Sigmoid colon (tissue), 7 donors: ENCODE measurements around the gene CD33. TPM values are rescaled to one million over a fixed set of nuclear protein-coding genes. Genes with fewer than 3 reads are reported as not detected.
"Not testable (repeated sequence)": the region's sequence is repeated elsewhere in the genome, so short reads cannot be mapped to it uniquely, and the experiment has no call there.

Experiments
- DNase-seq: peaks from one replicate; pipeline ENCODE4 v3.0.0-alpha.2; 2019
- H3K27ac ChIP-seq, 4 donors: fragments of 200-600 bp; sonication (generic); one replicate each; pipeline ENCODE4 v1.5.1; 2016 to 2019; ENCODE audit warnings: mild to moderate bottlenecking in 1 of 4
- H3K27me3 ChIP-seq, 3 donors: fragments of 200-600 bp; sonication (generic); one replicate each; pipeline ENCODE4 v1.5.1; 2019; ENCODE audit warnings: mild to moderate bottlenecking in 1 of 3
- H3K36me3 ChIP-seq, 4 donors: fragments of 200-600 bp; sonication (generic); one replicate each; pipeline ENCODE4 v1.5.1; 2016 to 2019
- H3K4me1 ChIP-seq, 4 donors: fragments of 200-600 bp; sonication (generic); one replicate each; pipeline ENCODE4 v1.5.1; 2017 to 2019
- H3K4me3 ChIP-seq, 4 donors: fragments of 200-600 bp; sonication (generic); one replicate each; pipeline ENCODE4 v1.5.1; 2017 to 2019; ENCODE audit warnings: mild to moderate bottlenecking in 2 of 4, moderate library complexity in 1 of 4
- H3K9me3 ChIP-seq, 4 donors: fragments of 200-600 bp in 3 of 4; sonication (generic) in 3 of 4; one replicate each; pipeline versions ENCODE4 v1.5.1 to v1.6.1; 2013 to 2019
- EP300 ChIP-seq, 4 donors: sonication (generic); formaldehyde crosslinking; IDR thresholded peaks; one replicate each; pipeline ENCODE4 v1.6.1; 2017; ENCODE audit warnings: antibody characterized with exemption in 4 of 4
- POLR2A ChIP-seq, 2 donors: fragments of 450-650 bp; IDR thresholded peaks; one replicate each; pipeline ENCODE4 v1.6.1; 2016; ENCODE audit warnings: antibody characterized with exemption in 2 of 2, mild to moderate bottlenecking in 2 of 2, moderate library complexity in 2 of 2
- POLR2AphosphoS5 ChIP-seq, 4 donors: sonication (generic); formaldehyde crosslinking; IDR thresholded peaks; one replicate each; pipeline ENCODE4 v1.6.1; 2017; ENCODE audit warnings: antibody characterized with exemption in 4 of 4
- WGBS, 2 donors: extraction: QIAGEN DNeasy Blood & Tissue Kit; methylation state at CpG; one replicate each; pipeline ENCODE4 v1.1.7; 2013; 5-methylcytosine and 5-hydroxymethylcytosine counted together
- intact Hi-C: fragments of 100-400 bp; cut with DNase I; formaldehyde crosslinking; loops from one replicate; pipeline ENCODE4 v1.15.1; 2023
- polyA plus RNA-seq, 3 donors: library from polyadenylated mRNA; stranded (reverse); fragments of 200-250 nt; gene quantifications; one replicate each; pipeline ENCODE4 v1.2.3, GENCODE V29; 2013
- total RNA-seq, 4 donors: library from RNA; depleted of rRNA; stranded (reverse); fragments of >200 nt; gene quantifications; one replicate each; pipeline ENCODE4 v1.1.0, GENCODE V29; 2016
- TF ChIP-seq, protein P1 (sequence below), 4 experiments: fragments of 450-650 bp in 3 of 4; fragments of 200-600 bp in 1 of 4; IDR thresholded peaks; one replicate each; pipeline ENCODE4 v1.5.1; 2016 to 2019; ENCODE audit warnings: antibody characterized with exemption in 4 of 4, mild to moderate bottlenecking in 3 of 4, moderate library complexity in 2 of 4
- donor health status: healthy with polysubstance abuse.
- donor health status: Bipolar disorder and iron deficiency.
- donor health status: healthy.

The CD33 gene
- total RNA-seq (1 to 10 TPM; 2.5 to 7.1 (median 4.8) TPM), polyA plus RNA-seq (1 to 10 TPM; 3.6 to 8.1 (median 4.2) TPM)

DNA sequence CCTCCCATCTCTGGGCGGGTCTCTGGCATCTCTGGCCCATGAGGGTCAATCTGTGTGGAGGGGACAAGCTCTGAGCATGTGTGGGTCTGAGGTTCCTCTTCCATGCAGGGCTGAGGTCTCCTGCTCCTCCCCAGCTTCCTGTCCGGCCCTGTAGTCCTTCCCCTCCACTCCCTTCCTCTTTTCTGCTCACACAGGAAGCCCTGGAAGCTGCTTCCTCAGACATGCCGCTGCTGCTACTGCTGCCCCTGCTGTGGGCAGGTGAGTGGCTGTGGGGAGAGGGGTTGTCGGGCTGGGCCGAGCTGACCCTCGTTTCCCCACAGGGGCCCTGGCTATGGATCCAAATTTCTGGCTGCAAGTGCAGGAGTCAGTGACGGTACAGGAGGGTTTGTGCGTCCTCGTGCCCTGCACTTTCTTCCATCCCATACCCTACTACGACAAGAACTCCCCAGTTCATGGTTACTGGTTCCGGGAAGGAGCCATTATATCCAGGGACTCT is at the start of gene CD33:
Gene CD33, plus strand, starts transcription at position 183 of the 496 bp plus-strand sequence. Its CDS starts 39 bp downstream, at position 222.
- H3K27ac ChIP-seq, H3K9me3 ChIP-seq, H3K27me3 ChIP-seq, H3K4me1 ChIP-seq, intact Hi-C loops, DNase-seq, H3K36me3 ChIP-seq: not testable (repeated sequence)
- WGBS, 2 donors: 47 to 69% methylated on average over 11 of the region's 11 CpGs
- peak within 1 kb of the TSS in 2 of 4 donors; percentile 16 to 27 for H3K4me3 ChIP-seq

DNA sequence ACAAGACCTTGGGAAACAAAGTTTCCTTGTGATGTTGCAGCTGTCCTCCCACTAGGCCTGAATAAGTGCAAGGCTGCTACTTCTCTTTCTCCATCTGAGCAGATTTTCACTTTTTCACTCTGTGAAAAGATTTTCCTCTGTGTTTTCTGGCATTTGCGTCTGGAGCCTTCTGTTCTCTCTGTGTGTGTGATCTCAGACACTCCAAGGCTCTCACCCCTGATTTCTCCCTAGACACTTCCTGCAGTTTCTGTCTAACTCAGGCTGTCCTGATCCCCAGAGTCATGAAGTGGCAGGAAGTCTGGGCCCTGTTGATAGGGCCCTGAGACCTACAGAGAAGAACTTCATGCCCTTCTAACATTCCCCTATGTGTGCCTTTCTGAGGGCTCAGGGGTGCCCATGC is 45.6 kb upstream of the CD33 start:
- TF ChIP-seq, protein P1, sequence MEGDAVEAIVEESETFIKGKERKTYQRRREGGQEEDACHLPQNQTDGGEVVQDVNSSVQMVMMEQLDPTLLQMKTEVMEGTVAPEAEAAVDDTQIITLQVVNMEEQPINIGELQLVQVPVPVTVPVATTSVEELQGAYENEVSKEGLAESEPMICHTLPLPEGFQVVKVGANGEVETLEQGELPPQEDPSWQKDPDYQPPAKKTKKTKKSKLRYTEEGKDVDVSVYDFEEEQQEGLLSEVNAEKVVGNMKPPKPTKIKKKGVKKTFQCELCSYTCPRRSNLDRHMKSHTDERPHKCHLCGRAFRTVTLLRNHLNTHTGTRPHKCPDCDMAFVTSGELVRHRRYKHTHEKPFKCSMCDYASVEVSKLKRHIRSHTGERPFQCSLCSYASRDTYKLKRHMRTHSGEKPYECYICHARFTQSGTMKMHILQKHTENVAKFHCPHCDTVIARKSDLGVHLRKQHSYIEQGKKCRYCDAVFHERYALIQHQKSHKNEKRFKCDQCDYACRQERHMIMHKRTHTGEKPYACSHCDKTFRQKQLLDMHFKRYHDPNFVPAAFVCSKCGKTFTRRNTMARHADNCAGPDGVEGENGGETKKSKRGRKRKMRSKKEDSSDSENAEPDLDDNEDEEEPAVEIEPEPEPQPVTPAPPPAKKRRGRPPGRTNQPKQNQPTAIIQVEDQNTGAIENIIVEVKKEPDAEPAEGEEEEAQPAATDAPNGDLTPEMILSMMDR (IDR thresholded peaks at IDR 0.05): no peak
- no peak for TF ChIP-seq POLR2AphosphoS5 (IDR thresholded peaks at IDR 0.05)
- no peaks in the 10 kb centered on the region for H3K36me3 ChIP-seq
- no peak overlapping the region for H3K27ac ChIP-seq
- intact Hi-C loops: no loop called here
- no peak overlapping the region for H3K4me3 ChIP-seq
- no peaks in the 10 kb centered on the region for H3K9me3 ChIP-seq
- 49 to 54% methylated on average over 1 of the region's 1 CpG for WGBS, 2 donors
- peaks cover 0 to 7% (median 6%) of the 10 kb centered on the region in 3 donors for H3K27me3 ChIP-seq
- no peaks in the 10 kb centered on the region for H3K4me1 ChIP-seq
- DNase-seq: no peak

DNA sequence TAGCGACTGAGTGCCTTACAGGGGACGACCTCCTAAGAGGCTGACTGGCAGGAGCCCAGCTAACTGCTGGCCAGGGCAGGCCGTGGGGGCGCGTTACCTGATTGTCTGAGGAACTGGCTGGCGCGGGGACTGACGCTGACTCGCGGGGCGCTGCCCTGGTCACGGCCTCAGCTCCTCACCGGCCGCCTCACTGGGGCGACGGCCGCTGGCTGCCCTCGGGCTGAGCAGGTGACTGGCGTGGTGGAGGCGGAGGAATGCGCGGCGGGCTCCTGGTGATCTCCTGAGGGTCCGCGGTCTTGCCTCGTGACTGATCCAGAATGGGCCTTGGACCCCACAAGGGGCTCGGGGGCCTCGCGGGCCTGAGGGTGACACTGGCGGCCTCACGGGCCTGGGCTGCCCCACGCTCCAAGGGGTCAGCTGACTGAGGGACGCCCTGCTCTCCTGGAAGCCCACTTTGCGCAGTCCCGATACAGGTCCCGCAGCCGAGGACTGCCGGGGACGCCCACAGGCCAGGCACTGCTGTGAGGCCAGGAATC is 43.4 kb upstream of the CD33 start:
- Histone ChIP-seq H3K27ac (no peak overlapping the region), H3K36me3 (no peaks in the 10 kb centered on the region), H3K4me3 (no peak overlapping the region), H3K4me1 (no peaks in the 10 kb centered on the region), H3K9me3 (no peaks in the 10 kb centered on the region), H3K27me3 (peaks cover 0 to 25% (median 18%) of the 10 kb centered on the region in 3 donors)
- intact Hi-C loops: no loop called here
- 94% methylated on average over 39 of the region's 39 CpGs for WGBS, 2 donors
- no peak for TF ChIP-seq EP300 (IDR thresholded peaks at IDR 0.05)
- no peak for TF ChIP-seq POLR2AphosphoS5 (IDR thresholded peaks at IDR 0.05)
- no peak for DNase-seq

DNA sequence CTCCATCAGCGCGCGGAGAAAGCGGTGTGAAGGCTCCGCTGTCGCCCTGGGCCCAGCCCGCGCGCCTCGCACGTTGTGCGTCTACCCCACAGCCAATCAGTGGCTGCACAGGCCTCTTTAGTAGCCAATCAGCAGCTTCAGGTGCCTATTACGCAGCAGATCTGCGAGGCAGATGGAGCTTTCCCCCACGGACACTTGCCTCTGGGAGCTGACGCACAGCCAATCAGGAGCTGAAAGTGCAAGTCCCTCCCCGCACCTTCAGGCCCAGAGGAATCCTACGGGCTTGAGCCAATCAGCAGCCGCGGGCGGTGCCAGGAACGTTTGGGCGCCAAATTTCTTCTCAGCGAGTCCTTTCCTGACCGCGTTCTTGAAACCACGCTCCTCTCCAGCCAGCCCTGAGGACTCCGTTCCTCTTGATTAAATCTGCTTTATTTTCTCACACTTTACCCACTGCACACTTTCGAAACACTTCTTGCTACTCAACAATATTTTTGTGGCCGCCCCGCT is 42.9 kb upstream of the CD33 start:
- H3K36me3 ChIP-seq: no peaks in the 10 kb centered on the region
- peaks cover 0 to 25% (median 18%) of the 10 kb centered on the region in 3 donors for H3K27me3 ChIP-seq
- no peak for DNase-seq
- H3K4me1 ChIP-seq: no peaks in the 10 kb centered on the region
- intact Hi-C loops: no loop called here
- no peak overlapping the region for H3K4me3 ChIP-seq
- no peaks in the 10 kb centered on the region for H3K9me3 ChIP-seq
- H3K27ac ChIP-seq: no peak overlapping the region
- no peak for TF ChIP-seq POLR2A (IDR thresholded peaks at IDR 0.05)
- TF ChIP-seq, protein P1 (IDR thresholded peaks at IDR 0.05): no peak
- TF ChIP-seq POLR2AphosphoS5 (IDR thresholded peaks at IDR 0.05): no peak
- TF ChIP-seq EP300 (IDR thresholded peaks at IDR 0.05): no peak
- WGBS, 2 donors: 72 to 74% methylated on average over 31 of the region's 31 CpGs

DNA sequence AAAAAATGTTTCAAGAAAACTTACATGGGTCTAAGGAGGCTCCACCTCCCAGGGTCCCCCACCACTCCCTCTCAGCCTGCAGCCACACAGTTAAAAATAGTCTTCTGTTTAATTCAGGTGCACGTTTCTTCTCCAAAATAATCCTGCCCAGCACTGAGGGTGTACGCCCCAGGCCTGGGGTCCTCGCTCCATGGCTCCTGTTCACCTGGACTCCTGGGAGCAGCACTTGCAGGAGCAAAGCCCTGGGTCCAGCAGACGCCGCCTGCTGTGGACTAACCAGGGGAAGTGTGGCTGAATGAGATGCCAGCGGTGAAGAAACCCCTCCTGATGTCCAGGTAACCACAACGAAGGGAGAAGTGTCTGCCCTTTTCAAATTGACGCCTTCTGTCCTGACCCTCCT is 41.3 kb upstream of the CD33 start:
- 76% methylated on average over 8 of the region's 8 CpGs for WGBS, 2 donors
- no peak overlapping the region for H3K27ac ChIP-seq

More for the DNA sequence above, 41.3 kb upstream of the CD33 start:
- Histone ChIP-seq H3K4me1 (no peaks in the 10 kb centered on the region), H3K27me3 (peaks cover 0 to 25% (median 18%) of the 10 kb centered on the region in 3 donors), H3K36me3 (no peaks in the 10 kb centered on the region), H3K4me3 (no peak overlapping the region), H3K9me3 (no peaks in the 10 kb centered on the region)
- intact Hi-C loops: no loop called here
- DNase-seq: no peak
- TF ChIP-seq POLR2A (IDR thresholded peaks at IDR 0.05) (no peak), EP300 (IDR thresholded peaks at IDR 0.05) (no peak), POLR2AphosphoS5 (IDR thresholded peaks at IDR 0.05) (no peak)
- TF ChIP-seq, protein P1 (IDR thresholded peaks at IDR 0.05): no peak
